HepG2 (cell line): Measurements from ENCODE around the gene KLHDC2. TPM values are rescaled to one million over a fixed set of nuclear protein-coding genes. Genes with fewer than 3 reads are reported as not detected.
A peak's percentile ranks its signal among the peaks of the same experiment; 100 is the strongest.

Source experiments
- DDIT3 ChIP-seq: sonication (generic); formaldehyde crosslinking; IDR thresholded peaks from 2 replicates; pipeline ENCODE4 v1.4.0; 2020; ENCODE audit warnings: mild to moderate bottlenecking, missing genetic modification reagents
- GMEB1 ChIP-seq: sonication (generic); formaldehyde crosslinking; IDR thresholded peaks from 2 replicates; pipeline ENCODE4 v1.5.1; 2020; ENCODE audit warnings: missing genetic modification reagents, mild to moderate bottlenecking, borderline replicate concordance
- SAP130 ChIP-seq: IDR thresholded peaks from 2 replicates; pipeline ENCODE4 v1.6.1; 2016; ENCODE audit warnings: low read depth
- ZFP41 ChIP-seq: sonication (generic); formaldehyde crosslinking; IDR thresholded peaks from 2 replicates; pipeline ENCODE4 v1.4.0; 2020; ENCODE audit warnings: mild to moderate bottlenecking, missing genetic modification reagents, borderline replicate concordance
- ZNF143 ChIP-seq: sonication (generic); formaldehyde crosslinking; IDR thresholded peaks from 2 replicates; pipeline ENCODE4 v1.4.0; 2020; ENCODE audit warnings: missing genetic modification reagents
- ZNF724P ChIP-seq: sonication (generic); formaldehyde crosslinking; IDR thresholded peaks from 2 replicates; pipeline ENCODE4 v1.8.0; 2022; ENCODE audit warnings: missing genetic modification reagents, borderline replicate concordance
- polyA plus RNA-seq, 8 experiments: library from polyadenylated mRNA; depleted of rRNA in 3 of 8; stranded (reverse) in 7 of 8; unstranded in 1 of 8; fragments of >200 nt; fragmentation: Illumina TruSeq in 4 of 8; extraction: Trizol in 4 of 8; gene quantifications; 2 replicates each; pipeline versions ENCODE4 v1.2.1 to v1.2.3, GENCODE V29; 2011 to 2016; ENCODE audit warnings: low read depth in 4 of 8, missing spikeins in 1 of 8, mixed read lengths in 1 of 8; ENCODE audit not compliant: insufficient read depth in 1 of 8
- total RNA-seq, 5 experiments: library from RNA; depleted of rRNA; stranded (reverse); fragments of >200 nt; fragmentation: Illumina TruSeq; extraction: Trizol; gene quantifications; 2 replicates each; pipeline ENCODE4 v1.2.3, GENCODE V29; 2016; ENCODE audit warnings: low read depth in 1 of 5
- TF ChIP-seq, protein P1 (sequence below): fragments of 450-650 bp; IDR thresholded peaks from 2 replicates; pipeline ENCODE4 v1.6.1; 2017
- TF ChIP-seq, protein P2 (sequence below): sonication (generic); formaldehyde crosslinking; IDR thresholded peaks from 2 replicates; pipeline ENCODE4 v1.9.0; 2021; ENCODE audit warnings: missing genetic modification reagents, borderline replicate concordance
- TF ChIP-seq, protein P3 (sequence below): sonication (generic); formaldehyde crosslinking; IDR thresholded peaks from 2 replicates; pipeline ENCODE4 v1.8.0; 2022; ENCODE audit warnings: mild to moderate bottlenecking, missing genetic modification reagents
- TF ChIP-seq, protein P4 (sequence below): sonication (generic); formaldehyde crosslinking; IDR thresholded peaks from 2 replicates; pipeline ENCODE4 v1.5.1; 2020; ENCODE audit warnings: missing genetic modification reagents, mild to moderate bottlenecking, borderline replicate concordance
- TF ChIP-seq, protein P5 (sequence below): sonication (generic); formaldehyde crosslinking; IDR thresholded peaks from 2 replicates; pipeline ENCODE4 v1.4.0; 2020; ENCODE audit warnings: missing genetic modification reagents, borderline replicate concordance

KLHDC2 gene
- total and polyA plus RNA-seq, 2 of the 13 experiments (the other 11 are each of a cell fraction or from before 2014, with no cell fraction given) = 95.5 to 170 TPM

- peak; percentile 49; the same call in 1 of the 2 replicates for TF ChIP-seq GMEB1
- TF ChIP-seq, protein P1, sequence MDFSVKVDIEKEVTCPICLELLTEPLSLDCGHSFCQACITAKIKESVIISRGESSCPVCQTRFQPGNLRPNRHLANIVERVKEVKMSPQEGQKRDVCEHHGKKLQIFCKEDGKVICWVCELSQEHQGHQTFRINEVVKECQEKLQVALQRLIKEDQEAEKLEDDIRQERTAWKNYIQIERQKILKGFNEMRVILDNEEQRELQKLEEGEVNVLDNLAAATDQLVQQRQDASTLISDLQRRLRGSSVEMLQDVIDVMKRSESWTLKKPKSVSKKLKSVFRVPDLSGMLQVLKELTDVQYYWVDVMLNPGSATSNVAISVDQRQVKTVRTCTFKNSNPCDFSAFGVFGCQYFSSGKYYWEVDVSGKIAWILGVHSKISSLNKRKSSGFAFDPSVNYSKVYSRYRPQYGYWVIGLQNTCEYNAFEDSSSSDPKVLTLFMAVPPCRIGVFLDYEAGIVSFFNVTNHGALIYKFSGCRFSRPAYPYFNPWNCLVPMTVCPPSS = no peak
- TF ChIP-seq, protein P2, sequence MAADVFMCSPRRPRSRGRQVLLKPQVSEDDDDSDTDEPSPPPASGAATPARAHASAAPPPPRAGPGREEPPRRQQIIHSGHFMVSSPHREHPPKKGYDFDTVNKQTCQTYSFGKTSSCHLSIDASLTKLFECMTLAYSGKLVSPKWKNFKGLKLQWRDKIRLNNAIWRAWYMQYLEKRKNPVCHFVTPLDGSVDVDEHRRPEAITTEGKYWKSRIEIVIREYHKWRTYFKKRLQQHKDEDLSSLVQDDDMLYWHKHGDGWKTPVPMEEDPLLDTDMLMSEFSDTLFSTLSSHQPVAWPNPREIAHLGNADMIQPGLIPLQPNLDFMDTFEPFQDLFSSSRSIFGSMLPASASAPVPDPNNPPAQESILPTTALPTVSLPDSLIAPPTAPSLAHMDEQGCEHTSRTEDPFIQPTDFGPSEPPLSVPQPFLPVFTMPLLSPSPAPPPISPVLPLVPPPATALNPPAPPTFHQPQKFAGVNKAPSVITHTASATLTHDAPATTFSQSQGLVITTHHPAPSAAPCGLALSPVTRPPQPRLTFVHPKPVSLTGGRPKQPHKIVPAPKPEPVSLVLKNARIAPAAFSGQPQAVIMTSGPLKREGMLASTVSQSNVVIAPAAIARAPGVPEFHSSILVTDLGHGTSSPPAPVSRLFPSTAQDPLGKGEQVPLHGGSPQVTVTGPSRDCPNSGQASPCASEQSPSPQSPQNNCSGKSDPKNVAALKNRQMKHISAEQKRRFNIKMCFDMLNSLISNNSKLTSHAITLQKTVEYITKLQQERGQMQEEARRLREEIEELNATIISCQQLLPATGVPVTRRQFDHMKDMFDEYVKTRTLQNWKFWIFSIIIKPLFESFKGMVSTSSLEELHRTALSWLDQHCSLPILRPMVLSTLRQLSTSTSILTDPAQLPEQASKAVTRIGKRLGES (CRISPR knock-in tag) = no peak; the same call in 1 of the 2 replicates
- TF ChIP-seq ZFP41 = no peak
- TF ChIP-seq, protein P3, sequence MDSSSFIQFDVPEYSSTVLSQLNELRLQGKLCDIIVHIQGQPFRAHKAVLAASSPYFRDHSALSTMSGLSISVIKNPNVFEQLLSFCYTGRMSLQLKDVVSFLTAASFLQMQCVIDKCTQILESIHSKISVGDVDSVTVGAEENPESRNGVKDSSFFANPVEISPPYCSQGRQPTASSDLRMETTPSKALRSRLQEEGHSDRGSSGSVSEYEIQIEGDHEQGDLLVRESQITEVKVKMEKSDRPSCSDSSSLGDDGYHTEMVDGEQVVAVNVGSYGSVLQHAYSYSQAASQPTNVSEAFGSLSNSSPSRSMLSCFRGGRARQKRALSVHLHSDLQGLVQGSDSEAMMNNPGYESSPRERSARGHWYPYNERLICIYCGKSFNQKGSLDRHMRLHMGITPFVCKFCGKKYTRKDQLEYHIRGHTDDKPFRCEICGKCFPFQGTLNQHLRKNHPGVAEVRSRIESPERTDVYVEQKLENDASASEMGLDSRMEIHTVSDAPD (CRISPR knock-in tag) = no peak
- peak; percentile 35; the same call in 1 of the 2 replicates for TF ChIP-seq SAP130
- TF ChIP-seq, protein P4, sequence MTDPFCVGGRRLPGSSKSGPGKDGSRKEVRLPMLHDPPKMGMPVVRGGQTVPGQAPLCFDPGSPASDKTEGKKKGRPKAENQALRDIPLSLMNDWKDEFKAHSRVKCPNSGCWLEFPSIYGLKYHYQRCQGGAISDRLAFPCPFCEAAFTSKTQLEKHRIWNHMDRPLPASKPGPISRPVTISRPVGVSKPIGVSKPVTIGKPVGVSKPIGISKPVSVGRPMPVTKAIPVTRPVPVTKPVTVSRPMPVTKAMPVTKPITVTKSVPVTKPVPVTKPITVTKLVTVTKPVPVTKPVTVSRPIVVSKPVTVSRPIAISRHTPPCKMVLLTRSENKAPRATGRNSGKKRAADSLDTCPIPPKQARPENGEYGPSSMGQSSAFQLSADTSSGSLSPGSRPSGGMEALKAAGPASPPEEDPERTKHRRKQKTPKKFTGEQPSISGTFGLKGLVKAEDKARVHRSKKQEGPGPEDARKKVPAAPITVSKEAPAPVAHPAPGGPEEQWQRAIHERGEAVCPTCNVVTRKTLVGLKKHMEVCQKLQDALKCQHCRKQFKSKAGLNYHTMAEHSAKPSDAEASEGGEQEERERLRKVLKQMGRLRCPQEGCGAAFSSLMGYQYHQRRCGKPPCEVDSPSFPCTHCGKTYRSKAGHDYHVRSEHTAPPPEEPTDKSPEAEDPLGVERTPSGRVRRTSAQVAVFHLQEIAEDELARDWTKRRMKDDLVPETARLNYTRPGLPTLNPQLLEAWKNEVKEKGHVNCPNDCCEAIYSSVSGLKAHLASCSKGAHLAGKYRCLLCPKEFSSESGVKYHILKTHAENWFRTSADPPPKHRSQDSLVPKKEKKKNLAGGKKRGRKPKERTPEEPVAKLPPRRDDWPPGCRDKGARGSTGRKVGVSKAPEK = no peak
- no peak for TF ChIP-seq DDIT3 (CRISPR knock-in tag)
- TF ChIP-seq ZNF143 (CRISPR knock-in tag) = no peak
- peak; percentile 52; the same call in 1 of the 2 replicates for TF ChIP-seq ZNF724P (CRISPR knock-in tag)
- TF ChIP-seq, protein P5, sequence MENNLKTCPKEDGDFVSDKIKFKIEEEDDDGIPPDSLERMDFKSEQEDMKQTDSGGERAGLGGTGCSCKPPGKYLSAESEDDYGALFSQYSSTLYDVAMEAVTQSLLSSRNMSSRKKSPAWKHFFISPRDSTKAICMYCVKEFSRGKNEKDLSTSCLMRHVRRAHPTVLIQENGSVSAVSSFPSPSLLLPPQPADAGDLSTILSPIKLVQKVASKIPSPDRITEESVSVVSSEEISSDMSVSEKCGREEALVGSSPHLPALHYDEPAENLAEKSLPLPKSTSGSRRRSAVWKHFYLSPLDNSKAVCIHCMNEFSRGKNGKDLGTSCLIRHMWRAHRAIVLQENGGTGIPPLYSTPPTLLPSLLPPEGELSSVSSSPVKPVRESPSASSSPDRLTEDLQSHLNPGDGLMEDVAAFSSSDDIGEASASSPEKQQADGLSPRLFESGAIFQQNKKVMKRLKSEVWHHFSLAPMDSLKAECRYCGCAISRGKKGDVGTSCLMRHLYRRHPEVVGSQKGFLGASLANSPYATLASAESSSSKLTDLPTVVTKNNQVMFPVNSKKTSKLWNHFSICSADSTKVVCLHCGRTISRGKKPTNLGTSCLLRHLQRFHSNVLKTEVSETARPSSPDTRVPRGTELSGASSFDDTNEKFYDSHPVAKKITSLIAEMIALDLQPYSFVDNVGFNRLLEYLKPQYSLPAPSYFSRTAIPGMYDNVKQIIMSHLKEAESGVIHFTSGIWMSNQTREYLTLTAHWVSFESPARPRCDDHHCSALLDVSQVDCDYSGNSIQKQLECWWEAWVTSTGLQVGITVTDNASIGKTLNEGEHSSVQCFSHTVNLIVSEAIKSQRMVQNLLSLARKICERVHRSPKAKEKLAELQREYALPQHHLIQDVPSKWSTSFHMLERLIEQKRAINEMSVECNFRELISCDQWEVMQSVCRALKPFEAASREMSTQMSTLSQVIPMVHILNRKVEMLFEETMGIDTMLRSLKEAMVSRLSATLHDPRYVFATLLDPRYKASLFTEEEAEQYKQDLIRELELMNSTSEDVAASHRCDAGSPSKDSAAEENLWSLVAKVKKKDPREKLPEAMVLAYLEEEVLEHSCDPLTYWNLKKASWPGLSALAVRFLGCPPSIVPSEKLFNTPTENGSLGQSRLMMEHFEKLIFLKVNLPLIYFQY (CRISPR knock-in tag) = peak; percentile 31; the same call in 1 of the 2 replicates
Observed at GRCh38 chr14:49767571-49768300, at the start of gene KLHDC2 (continued).
